Activated CD4-positive, alpha-beta T cell treated with anti-CD3 and anti-CD28 coated beads for 36 hours (primary cell): Measurements from ENCODE around the gene TGM1. TPM values are rescaled to one million over a fixed set of nuclear protein-coding genes. Genes with fewer than 3 reads are reported as not detected.
A peak's percentile ranks its signal among the peaks of the same experiment; 100 is the strongest.

ENCODE experiments used
- ATAC-seq: fragments of 200-7000 bp; cut with Tn5 transposase; one replicate; pipeline ENCODE4 v1.10.0; 2021; ENCODE audit warnings: mild to moderate bottlenecking, moderate library complexity
- CTCF ChIA-PET: fragments of 350-600 bp; sonication (Branson Sonifier 250); formaldehyde crosslinking; loops from one replicate; lab custom pipeline; 2021; ENCODE audit warnings: antibody characterized with exemption; lab: Charles Lee
- POLR2A ChIA-PET: fragments of 350-600 bp; sonication (Branson Sonifier 250); formaldehyde crosslinking; loops from one replicate; lab custom pipeline; 2021; ENCODE audit warnings: antibody characterized with exemption, inconsistent platforms; lab: Charles Lee
- DNase-seq: peaks from one replicate; pipeline ENCODE4 v3.0.0-alpha.2; 2020
- H3K27ac Mint-ChIP-seq: one replicate; pipeline ENCODE4 v1.8.0; 2021; ENCODE audit warnings: mixed read lengths
- H3K27me3 Mint-ChIP-seq: one replicate; pipeline ENCODE4 v1.8.0; 2021; ENCODE audit warnings: mixed read lengths
- H3K36me3 Mint-ChIP-seq: one replicate; pipeline ENCODE4 v1.8.0; 2021; ENCODE audit warnings: low read depth, mixed read lengths
- H3K4me1 Mint-ChIP-seq: one replicate; pipeline ENCODE4 v1.8.0; 2021; ENCODE audit warnings: mixed read lengths
- H3K4me3 Mint-ChIP-seq: one replicate; pipeline ENCODE4 v1.8.0; 2021; ENCODE audit warnings: mild to moderate bottlenecking, moderate library complexity, mixed read lengths
- H3K9me3 Mint-ChIP-seq: one replicate; pipeline ENCODE4 v1.8.0; 2021; ENCODE audit warnings: low read depth, mixed read lengths
- intact Hi-C, 2 experiments: fragments of 100-400 bp; cut with DNase I in 1 of 2; cut with micrococcal nuclease in 1 of 2; formaldehyde crosslinking; loops; one replicate each; pipeline versions ENCODE4 v1.14.2 to v1.15.1; 2022 to 2024; cut with DNase I, micrococcal nuclease
- total RNA-seq, 2 experiments: library from RNA; stranded (reverse); gene quantifications; one replicate each; pipeline ENCODE4 v1.2.3, GENCODE V29; 2021

Gene TGM1
- total RNA-seq, 2 experiments from 2014 or later: 4.8 to 7.4 TPM

GRCh38 chr14:24280797-24281460, 18.0 kb upstream of the TGM1 start:
- ChIA-PET POLR2A (interaction anchor here (0.6 kb wide), 1 partner anchor 61 kb away, joined by 3 read pairs; no protein-coding TSS in a partner anchor), CTCF (interaction anchor here (1.7 to 4.5 kb wide), 6 partner anchors 9 to 52 kb away, joined by 4 to 32 read pairs (median 18); partner anchors contain the start of genes CIDEB, LTB4R2 and TINF2)
- Mint-ChIP-seq H3K4me3 (no peak overlapping the region), H3K27ac (peak overlapping the region; percentile 89), H3K4me1 (peaks cover 43% of the 10 kb centered on the region), H3K9me3 (peaks cover 4% of the 10 kb centered on the region), H3K27me3 (no peaks in the 10 kb centered on the region), H3K36me3 (peaks cover 6% of the 10 kb centered on the region)
- intact Hi-C loops: no loop called here
- DNase-seq (no peak), ATAC-seq (no peak)

GRCh38 chr14:24279301-24280186, 16.6 kb upstream of the TGM1 start:
- CTCF ChIA-PET: interaction anchor here (0.6 to 4.5 kb wide), 10 partner anchors 10 to 51 kb away, joined by 3 to 32 read pairs (median 6); partner anchors contain the start of genes CIDEB, LTB4R2 and TINF2
- Mint-ChIP-seq H3K4me1 (peaks cover 52% of the 10 kb centered on the region), H3K27me3 (no peaks in the 10 kb centered on the region), H3K36me3 (peaks cover 6% of the 10 kb centered on the region), H3K27ac (peak overlapping the region; percentile 89), H3K9me3 (peaks cover 4% of the 10 kb centered on the region), H3K4me3 (peak overlapping the region; percentile 34)
- intact Hi-C loops: loop anchor here (1.0 to 10.0 kb wide), 5 partner anchors 10 to 725 kb away; partner anchors contain the start of genes THTPA (in 1 of the 2) and ZFHX2 (in 1 of the 2)
- ATAC-seq (peak; percentile 90), DNase-seq (peak; percentile 80)
- POLR2A ChIA-PET: interaction anchor here (1.0 to 1.3 kb wide), 2 partner anchors 8 to 10 kb away, joined by 3 to 4 read pairs; partner anchors contain the start of gene RABGGTA

- peaks cover 4% of the 10 kb centered on the region for H3K9me3 Mint-ChIP-seq
- CTCF ChIA-PET: interaction anchor here (0.6 to 4.5 kb wide), 5 partner anchors 19 to 131 kb away, joined by 3 to 32 read pairs (median 22); partner anchors contain the start of genes CIDEB, LTB4R2, RNF31 and TINF2
- peaks cover 6% of the 10 kb centered on the region for H3K36me3 Mint-ChIP-seq
- POLR2A ChIA-PET: interaction anchor here (0.7 to 1.3 kb wide), 3 partner anchors 8 to 36 kb away, joined by 3 to 4 read pairs (median 4); partner anchors contain the start of gene TINF2
- intact Hi-C loops: loop anchor here in 1 of 2 experiments (10.0 kb wide), 2 partner anchors 396 to 724 kb away; partner anchors contain the start of genes THTPA and ZFHX2
- no peak overlapping the region for H3K4me3 Mint-ChIP-seq
- no peak for ATAC-seq
- H3K4me1 Mint-ChIP-seq: peaks cover 63% of the 10 kb centered on the region
- DNase-seq: no peak
- H3K27ac Mint-ChIP-seq: peak overlapping the region; percentile 89
- no peaks in the 10 kb centered on the region for H3K27me3 Mint-ChIP-seq
Observed at GRCh38 chr14:24278424-24278823, 15.4 kb upstream of the TGM1 start.

- Mint-ChIP-seq H3K4me1 (peaks cover 69% of the 10 kb centered on the region), H3K9me3 (peaks cover 4% of the 10 kb centered on the region), H3K27ac (peak overlapping the region; percentile 89), H3K4me3 (no peak overlapping the region), H3K27me3 (no peaks in the 10 kb centered on the region), H3K36me3 (peaks cover 7% of the 10 kb centered on the region)
- peak; percentile 18 for ATAC-seq
- ChIA-PET POLR2A (interaction anchor here (0.7 to 1.3 kb wide), 2 partner anchors 13 to 36 kb away, joined by 3 to 4 read pairs; partner anchors contain the start of gene TINF2), CTCF (interaction anchor here (0.6 to 4.5 kb wide), 5 partner anchors 20 to 130 kb away, joined by 3 to 32 read pairs (median 22); partner anchors contain the start of genes CIDEB, LTB4R2, RNF31 and TINF2)
- peak; percentile 69 for DNase-seq
- intact Hi-C loops: loop anchor here in 1 of 2 experiments (10.0 kb wide), 2 partner anchors 397 to 723 kb away; partner anchors contain the start of genes THTPA and ZFHX2
Observed at GRCh38 chr14:24277606-24278321, 14.8 kb upstream of the TGM1 start.

GRCh38 chr14:24277071-24277470, 14.1 kb upstream of the TGM1 start:
- H3K27me3 Mint-ChIP-seq: no peaks in the 10 kb centered on the region
- intact Hi-C loops: loop anchor here in 1 of 2 experiments (10.0 kb wide), 2 partner anchors 398 to 722 kb away; partner anchors contain the start of genes THTPA and ZFHX2
- DNase-seq (no peak), ATAC-seq (no peak)
- peaks cover 4% of the 10 kb centered on the region for H3K9me3 Mint-ChIP-seq
- ChIA-PET CTCF (interaction anchor here (1.2 to 4.5 kb wide), 3 partner anchors 20 to 31 kb away, joined by 5 to 32 read pairs (median 31); partner anchors contain the start of genes CIDEB and LTB4R2), POLR2A (no interaction called here)
- H3K4me3 Mint-ChIP-seq: no peak overlapping the region
- peaks cover 76% of the 10 kb centered on the region for H3K4me1 Mint-ChIP-seq
- H3K36me3 Mint-ChIP-seq: peaks cover 7% of the 10 kb centered on the region
- peak overlapping the region; percentile 22 for H3K27ac Mint-ChIP-seq

GRCh38 chr14:24274101-24274543, 11.1 kb upstream of the TGM1 start:
- ChIA-PET CTCF (interaction anchor here (0.5 to 6.5 kb wide), 13 partner anchors 9 to 157 kb away, joined by 3 to 36 read pairs (median 5); partner anchors contain the start of genes IRF9, NOP9 and TINF2), POLR2A (interaction anchor here (0.9 to 1.3 kb wide), 4 partner anchors 16 to 112 kb away, joined by 4 to 6 read pairs (median 4); partner anchors contain the start of genes GMPR2 and TINF2)
- H3K9me3 Mint-ChIP-seq: peaks cover 4% of the 10 kb centered on the region
- peak overlapping the region; percentile 97 for H3K27ac Mint-ChIP-seq
- peaks cover 14% of the 10 kb centered on the region for H3K36me3 Mint-ChIP-seq
- intact Hi-C loops: loop anchor here (1.0 to 10.0 kb wide), 6 partner anchors 15 to 719 kb away; partner anchors contain the start of genes CARMIL3 (in 1 of the 2), GMPR2 (in 1 of the 2), NEDD8 (in 1 of the 2) and THTPA (in 1 of the 2)
- H3K27me3 Mint-ChIP-seq: no peaks in the 10 kb centered on the region
- H3K4me1 Mint-ChIP-seq: peaks cover 73% of the 10 kb centered on the region
- peak overlapping the region; percentile 56 for H3K4me3 Mint-ChIP-seq
- ATAC-seq (peak; percentile 69), DNase-seq (peak; percentile 74)

- ATAC-seq (no peak), DNase-seq (no peak)
- Mint-ChIP-seq H3K4me1 (peaks cover 67% of the 10 kb centered on the region), H3K36me3 (peaks cover 17% of the 10 kb centered on the region), H3K9me3 (peaks cover 4% of the 10 kb centered on the region), H3K4me3 (peak overlapping the region; percentile 56), H3K27me3 (no peaks in the 10 kb centered on the region), H3K27ac (peak overlapping the region; percentile 97)
- intact Hi-C loops: loop anchor here (5.0 to 10.0 kb wide), 4 partner anchors 41 to 719 kb away; partner anchors contain the start of genes CARMIL3 (in 1 of the 2), GMPR2 (in 1 of the 2), NEDD8 (in 1 of the 2) and THTPA (in 1 of the 2)
- ChIA-PET CTCF (interaction anchor here (0.5 to 6.5 kb wide), 12 partner anchors 10 to 158 kb away, joined by 3 to 36 read pairs (median 6); partner anchors contain the start of genes IRF9 and TINF2), POLR2A (interaction anchor here (1.2 to 1.3 kb wide), 3 partner anchors 16 to 112 kb away, joined by 4 to 6 read pairs (median 5); partner anchors contain the start of gene GMPR2)
Observed at GRCh38 chr14:24273422-24273998, 10.5 kb upstream of the TGM1 start.

GRCh38 chr14:24272467-24272866, 9.5 kb upstream of the TGM1 start:
- peak overlapping the region; percentile 83 for H3K4me3 Mint-ChIP-seq
- POLR2A ChIA-PET: interaction anchor here (0.7 to 0.8 kb wide), 2 partner anchors 30 to 1682 kb away, joined by 3 to 5 read pairs; partner anchors contain the start of gene TINF2
- CTCF ChIA-PET: interaction anchor here (0.5 to 6.5 kb wide), 12 partner anchors 19 to 207 kb away, joined by 3 to 36 read pairs (median 6); partner anchors contain the start of genes CIDEB, DHRS1, MDP1 and NOP9
- H3K27me3 Mint-ChIP-seq: no peaks in the 10 kb centered on the region
- H3K9me3 Mint-ChIP-seq: no peaks in the 10 kb centered on the region
- ATAC-seq (no peak), DNase-seq (no peak)
- peak overlapping the region; percentile 97 for H3K27ac Mint-ChIP-seq
- peaks cover 15% of the 10 kb centered on the region for H3K36me3 Mint-ChIP-seq
- peaks cover 57% of the 10 kb centered on the region for H3K4me1 Mint-ChIP-seq
- intact Hi-C loops: loop anchor here (5.0 to 10.0 kb wide), 4 partner anchors 40 to 718 kb away; partner anchors contain the start of genes CARMIL3 (in 1 of the 2), GMPR2 (in 1 of the 2), NEDD8 (in 1 of the 2) and THTPA (in 1 of the 2)
